ENCODE measurements around the gene IL26.
A peak's percentile ranks its signal among the peaks of the same experiment; 100 is the strongest.
"Not testable (repeated sequence)": the region's sequence is repeated elsewhere in the genome, so short reads cannot be mapped to it uniquely, and the experiment has no call there.

IL26 gene

GRCh38 chr12:68190301-68190700, 35.3 kb downstream of the IL26 start:
- no peak for DNase-seq

DNA sequence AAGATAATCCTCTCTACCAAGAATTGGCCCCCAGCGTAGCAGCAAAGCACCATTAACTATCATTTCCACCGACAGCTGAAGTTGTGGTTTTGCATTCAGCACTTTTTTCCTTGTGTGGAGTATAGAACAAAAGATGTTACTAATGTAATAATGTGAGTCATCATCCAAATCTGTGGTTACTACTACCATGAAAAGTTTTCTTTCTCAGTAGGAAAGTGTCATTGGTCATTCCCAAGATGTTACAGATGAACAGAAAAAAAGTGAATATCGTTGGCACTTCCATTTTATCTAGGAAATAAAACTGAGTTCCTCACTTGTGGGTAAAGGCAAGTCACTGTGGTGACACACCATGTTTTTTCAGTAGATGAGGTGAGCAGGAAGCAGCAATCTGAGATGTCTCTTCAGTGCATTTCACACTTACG, 35.8 kb downstream of the IL26 start:
- DNase-seq, result peak; percentile 53

GRCh38 chr12:68185598-68185997, 40.0 kb downstream of the IL26 start:
- no peak for DNase-seq

DNA sequence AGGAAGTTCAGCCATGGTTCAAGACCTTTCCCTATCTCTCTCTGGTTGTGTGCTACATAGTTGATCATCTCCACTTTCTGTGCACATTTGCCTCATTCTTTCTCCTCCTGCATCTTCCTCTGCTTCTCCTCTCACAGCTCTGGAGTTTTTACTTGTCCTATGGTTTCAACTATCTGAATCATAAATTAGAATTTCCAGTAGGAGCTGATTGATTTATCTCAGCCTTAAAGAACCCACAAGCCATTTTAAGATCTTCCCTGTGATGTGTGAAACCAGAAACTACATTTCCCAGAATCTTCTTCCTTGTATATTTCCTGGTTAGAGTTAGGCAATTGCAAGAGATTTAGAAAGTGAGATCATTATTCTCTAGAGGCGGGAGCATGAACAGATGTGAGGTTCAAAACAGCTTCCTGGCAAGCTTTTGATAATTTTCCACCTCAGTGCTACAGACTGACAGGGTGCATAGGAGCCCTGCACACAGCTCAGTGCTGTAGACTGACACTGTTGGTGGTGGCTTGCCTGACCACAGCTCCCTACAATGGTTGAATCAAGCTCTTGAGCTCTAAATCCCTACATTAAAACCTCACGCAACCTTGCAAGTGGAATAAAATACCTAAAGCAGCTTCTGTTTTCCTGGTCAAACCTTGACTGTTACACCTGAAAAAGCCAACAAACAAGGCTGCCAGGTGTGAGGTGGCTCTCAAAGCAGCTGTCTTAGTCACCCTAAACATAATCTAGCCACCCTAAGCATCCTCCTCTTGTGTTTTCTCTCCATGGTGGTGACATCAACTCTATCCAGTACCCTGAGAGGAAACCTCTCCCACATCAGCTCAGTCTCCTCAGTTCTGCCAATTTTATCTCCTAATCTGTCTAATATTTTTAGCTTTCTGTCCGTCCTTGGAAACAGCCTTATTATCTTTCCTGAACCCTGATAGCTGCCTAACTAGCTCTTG, 44.5 kb downstream of the IL26 start:
- peak; percentile 62 for DNase-seq

- no peak for DNase-seq
These were observed 46.7 kb downstream of the IL26 start for GRCh38 chr12:68178774-68179439.

GRCh38 chr12:68178184-68178583, 47.4 kb downstream of the IL26 start:
- no peak for DNase-seq

GRCh38 chr12:68177562-68177961, 48.0 kb downstream of the IL26 start:
- DNase-seq, result no peak

- no peak for DNase-seq
These were observed 49.4 kb downstream of the IL26 start for GRCh38 chr12:68176257-68176656.

GRCh38 chr12:68175557-68176061, 50.0 kb downstream of the IL26 start:
- DNase-seq, result peak; percentile 82

DNA sequence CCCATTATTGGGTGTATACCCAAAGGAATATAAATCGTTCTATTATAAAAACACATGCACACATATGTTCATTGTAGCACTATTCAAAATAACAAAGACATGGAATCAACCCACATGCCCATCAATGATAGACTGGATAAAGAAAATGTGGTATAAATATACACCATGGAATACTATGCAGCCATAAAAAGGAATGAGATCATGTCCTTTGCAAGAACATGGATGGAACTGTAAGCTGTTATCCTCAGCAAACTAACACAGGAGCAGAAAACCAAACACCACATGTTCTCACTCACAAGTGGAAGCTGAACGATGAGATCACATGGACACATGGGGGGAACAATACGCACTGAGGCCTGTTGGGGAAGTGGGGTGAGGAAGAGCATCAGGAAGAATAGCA, 50.8 kb downstream of the IL26 start:
- not testable (repeated sequence) for DNase-seq

DNA sequence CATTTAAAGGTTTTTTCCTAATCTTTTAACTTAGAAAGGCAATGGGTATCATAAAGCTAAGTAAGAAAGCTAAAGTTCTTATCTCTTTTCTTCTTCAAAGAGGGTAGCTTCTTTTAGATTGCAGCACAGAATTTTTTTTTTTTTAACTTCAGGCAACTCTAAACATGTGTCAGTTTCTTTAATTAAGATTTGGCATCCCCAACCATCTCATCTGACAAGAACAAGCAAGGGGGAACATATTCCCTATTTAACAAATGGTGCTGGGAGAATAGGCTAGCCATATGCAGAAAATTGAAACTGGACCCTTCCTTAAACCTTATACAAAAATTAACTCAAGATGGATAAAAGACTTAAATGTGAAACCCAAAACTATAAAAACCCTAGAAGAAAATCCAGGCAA, 51.8 kb downstream of the IL26 start:
- no peak for DNase-seq

DNA sequence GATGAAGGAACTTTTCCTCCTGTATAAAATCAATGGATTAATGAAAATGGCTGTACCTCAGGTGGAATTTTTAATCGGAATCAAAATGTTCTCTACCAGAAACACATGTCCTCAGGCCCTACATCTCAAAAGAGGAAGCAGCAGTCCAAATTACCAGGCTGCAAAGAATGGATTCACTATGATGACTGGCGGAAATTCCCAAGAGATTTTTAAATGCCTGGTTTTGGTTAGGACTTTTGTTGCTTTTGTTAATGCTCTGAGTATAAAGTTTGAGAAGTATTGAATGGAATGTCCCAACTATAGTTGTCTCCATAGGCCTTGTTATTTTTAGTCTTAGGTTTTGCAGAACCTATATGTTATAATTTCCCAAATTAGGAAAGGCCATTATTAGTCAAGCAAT, 54.9 kb downstream of the IL26 start:
- no peak for DNase-seq

DNA sequence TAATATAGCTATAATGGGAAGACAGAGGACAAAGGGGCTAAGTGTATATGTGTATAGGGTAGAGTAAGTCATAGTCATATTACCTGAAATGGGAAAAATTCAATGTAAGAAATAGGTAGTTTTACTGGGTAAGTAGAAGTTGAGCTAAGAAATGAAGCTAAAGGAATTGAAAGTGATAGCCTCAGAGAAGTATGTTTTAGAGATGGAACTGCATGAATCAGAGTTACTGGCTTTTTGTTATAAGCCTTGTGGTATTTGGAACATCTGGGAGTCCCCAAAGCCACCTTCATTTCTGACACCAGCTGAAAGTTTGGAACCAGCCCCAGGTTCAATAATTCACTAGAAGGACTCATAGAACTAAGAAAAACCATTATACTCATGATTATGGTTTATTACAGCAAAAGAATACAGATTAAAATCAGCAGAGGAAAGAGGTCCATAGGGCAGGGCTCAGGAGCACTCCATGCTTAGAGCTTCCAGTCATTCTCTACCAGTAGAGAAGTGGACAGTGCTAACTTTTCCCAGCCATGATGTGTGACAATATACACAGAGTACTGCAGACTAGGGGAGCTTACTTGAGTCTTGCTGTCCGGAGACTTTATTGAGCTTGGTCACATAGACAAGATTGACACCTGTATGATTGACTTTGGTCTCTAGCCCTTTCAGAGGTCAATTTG, 56.3 kb downstream of the IL26 start:
- no peak for DNase-seq

GRCh38 chr12:68166317-68166831, 59.2 kb downstream of the IL26 start:
- no peak for DNase-seq

GRCh38 chr12:68163560-68164081, 62.0 kb downstream of the IL26 start:
- DNase-seq, result peak; percentile 25

DNA sequence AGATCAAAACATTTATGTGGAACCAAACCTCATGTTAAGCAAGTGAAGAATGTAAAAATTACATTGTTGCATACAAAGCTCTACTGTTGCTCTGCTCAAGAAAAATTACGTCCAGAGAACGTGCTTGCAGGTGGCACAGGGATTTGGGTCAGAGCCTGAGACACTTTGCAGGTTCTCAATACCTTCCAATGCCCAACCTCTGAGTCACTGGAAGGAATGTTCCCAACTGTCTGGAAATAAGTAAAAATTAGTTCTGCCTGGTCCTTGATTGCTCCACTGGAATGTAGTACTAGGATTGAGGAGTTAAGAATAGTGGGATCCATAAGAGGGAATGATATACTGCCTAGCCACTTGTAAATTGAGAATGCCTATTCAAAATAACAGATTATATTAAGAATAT, 63.2 kb downstream of the IL26 start:
- no peak for DNase-seq

DNA sequence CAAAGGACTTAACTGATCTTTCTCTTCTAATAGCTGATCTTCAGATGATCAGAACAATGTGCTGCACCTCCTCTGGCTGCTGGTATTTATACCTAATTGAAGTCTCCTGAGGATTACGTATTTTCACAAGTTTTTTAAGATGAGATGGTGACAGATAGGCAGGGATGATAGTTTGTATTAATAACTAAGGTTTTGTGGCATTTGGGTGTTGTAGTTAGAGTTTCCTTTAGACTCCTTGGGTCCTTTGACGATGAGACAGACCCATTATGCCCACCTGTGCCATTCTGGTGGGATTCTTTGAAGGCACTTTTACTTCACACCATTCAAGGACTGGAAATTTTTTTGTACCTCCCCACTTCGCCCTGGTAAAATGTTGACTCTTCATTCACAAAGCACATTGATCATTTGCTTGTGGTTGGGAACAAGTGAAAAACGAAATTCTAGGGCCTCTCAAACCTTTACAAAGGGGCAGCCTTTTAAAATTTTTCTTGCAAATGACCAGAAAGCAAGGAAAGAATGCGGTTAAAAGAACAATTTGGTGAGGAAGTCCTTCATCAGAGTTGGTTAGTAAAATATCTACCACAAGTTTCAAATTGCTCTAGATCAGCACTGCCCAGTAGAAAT, 65.8 kb downstream of the IL26 start, which contains the start of gene IFNG:
IFNG (minus strand) TSS at position 60 of the 624 bp plus-strand sequence. CDS start 125 bp downstream, outside the sequence.
- peak; percentile 77 for DNase-seq

DNA sequence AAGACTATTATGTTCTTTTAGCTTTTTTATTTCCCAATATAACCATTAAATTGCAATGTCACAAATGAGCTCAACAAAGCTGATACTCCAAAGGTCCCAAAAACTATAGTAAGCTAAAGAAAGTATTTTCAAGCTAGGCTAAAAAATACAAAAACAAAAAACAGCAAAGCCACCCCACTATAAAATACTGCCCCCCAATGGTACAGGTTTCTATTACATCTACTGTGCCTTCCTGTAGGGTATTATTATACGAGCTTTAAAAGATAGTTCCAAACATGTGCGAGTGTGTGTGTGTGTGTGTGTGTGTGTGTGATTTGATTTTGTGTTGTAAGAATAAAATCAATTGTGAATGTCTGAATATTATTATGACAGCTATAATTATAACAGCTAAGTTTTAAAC, 67.2 kb downstream of the IL26 start:
- peak; percentile 72 for DNase-seq

GRCh38 chr12:68157380-68157779, 68.2 kb downstream of the IL26 start:
- DNase-seq, result peak; percentile 20

GRCh38 chr12:68156636-68157035, 69.0 kb downstream of the IL26 start:
- DNase-seq, result no peak

DNA sequence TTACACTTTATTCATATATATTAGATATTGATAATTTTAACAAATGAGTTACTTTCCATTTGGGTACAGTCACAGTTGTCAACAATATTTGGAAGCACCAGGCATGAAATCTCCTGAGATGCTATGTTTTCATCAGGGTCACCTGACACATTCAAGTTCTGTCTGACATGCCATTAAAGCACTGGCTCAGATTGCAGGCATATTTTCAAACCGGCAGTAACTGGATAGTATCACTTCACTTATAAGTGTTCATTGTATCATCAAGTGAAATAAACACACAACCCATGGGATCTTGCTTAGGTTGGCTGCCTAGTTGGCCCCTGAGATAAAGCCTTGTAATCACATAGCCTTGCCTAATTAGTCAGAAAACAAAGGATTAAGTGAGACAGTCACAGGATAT, 70.8 kb downstream of the IL26 start:
- no peak for DNase-seq
